Activated CD8-positive, alpha-beta T cell treated with anti-CD3 and anti-CD28 coated beads, Interleukin-2, amount 10 ng/mL, durations not matched to agents 7 days and 5 days (primary cell): ENCODE measurements around the gene PIGS. TPM values are rescaled to one million over a fixed set of nuclear protein-coding genes. Genes with fewer than 3 reads are reported as not detected.

ENCODE experiments used
- ATAC-seq: fragments of 150-1000 bp; cut with Tn5 transposase; one replicate; pipeline ENCODE4 v1.10.0; 2021; ENCODE audit warnings: moderate library complexity
- CTCF ChIA-PET: fragments of 350-600 bp; sonication (Branson Sonifier 250); formaldehyde crosslinking; loops from one replicate; lab custom pipeline; 2021; ENCODE audit warnings: antibody characterized with exemption; lab: Charles Lee
- POLR2A ChIA-PET: fragments of 350-600 bp; sonication (Branson Sonifier 250); formaldehyde crosslinking; loops from one replicate; lab custom pipeline; 2021; ENCODE audit warnings: antibody characterized with exemption; lab: Charles Lee
- DNase-seq: peaks from one replicate; pipeline ENCODE4 v3.0.0-alpha.2; 2020
- H3K27ac Mint-ChIP-seq: one replicate; pipeline ENCODE4 v1.8.0; 2021; ENCODE audit warnings: mild to moderate bottlenecking, mixed read lengths
- H3K27me3 Mint-ChIP-seq: one replicate; pipeline ENCODE4 v1.8.0; 2021; ENCODE audit warnings: low read depth, mixed read lengths
- H3K36me3 Mint-ChIP-seq: one replicate; pipeline ENCODE4 v1.8.0; 2021; ENCODE audit warnings: low read depth, mixed read lengths
- H3K4me1 Mint-ChIP-seq: one replicate; pipeline ENCODE4 v1.8.0; 2021; ENCODE audit warnings: low read depth, mixed read lengths
- H3K4me3 Mint-ChIP-seq: one replicate; pipeline ENCODE4 v1.8.0; 2021; ENCODE audit warnings: mild to moderate bottlenecking, mixed read lengths
- H3K9me3 Mint-ChIP-seq: one replicate; pipeline ENCODE4 v1.8.0; 2022; ENCODE audit warnings: mixed read lengths; ENCODE audit not compliant: insufficient read depth
- total RNA-seq, 2 experiments: library from RNA; stranded (reverse); gene quantifications; one replicate each; pipeline ENCODE4 v1.2.3, GENCODE V29; 2021

Gene PIGS
- total RNA-seq, 2 experiments from 2014 or later = 60.0 to 61.1 TPM

DNA sequence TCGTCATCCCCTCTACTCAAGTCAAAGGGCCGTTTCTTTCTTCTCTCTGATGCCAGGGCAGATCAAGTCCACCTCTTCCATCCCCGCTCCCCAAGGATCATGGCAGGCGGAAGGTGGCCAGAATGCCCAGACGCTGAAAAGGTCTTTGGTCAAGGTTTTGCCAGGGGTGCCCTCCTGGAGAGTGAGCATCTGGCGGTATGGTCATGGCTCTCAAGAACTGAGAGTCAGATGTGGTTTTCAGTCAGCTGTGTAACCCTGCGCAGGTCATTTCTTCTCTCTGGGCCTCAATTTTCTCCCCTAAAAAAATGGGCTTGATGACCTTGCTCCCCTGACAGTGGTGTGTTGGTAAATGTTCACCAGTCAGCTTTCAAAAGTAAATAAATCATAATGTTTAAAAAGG lies 52.7 kb downstream of the PIGS start:
- H3K36me3 Mint-ChIP-seq = no peaks in the 10 kb centered on the region
- H3K4me3 Mint-ChIP-seq = no peak overlapping the region
- H3K4me1 Mint-ChIP-seq = peaks cover 8% of the 10 kb centered on the region
- ATAC-seq (no peak), DNase-seq (no peak)
- no peaks in the 10 kb centered on the region for H3K9me3 Mint-ChIP-seq
- peaks cover 5% of the 10 kb centered on the region for H3K27me3 Mint-ChIP-seq
- CTCF ChIA-PET = no interaction called here
- H3K27ac Mint-ChIP-seq = no peak overlapping the region
- POLR2A ChIA-PET = no interaction called here

DNA sequence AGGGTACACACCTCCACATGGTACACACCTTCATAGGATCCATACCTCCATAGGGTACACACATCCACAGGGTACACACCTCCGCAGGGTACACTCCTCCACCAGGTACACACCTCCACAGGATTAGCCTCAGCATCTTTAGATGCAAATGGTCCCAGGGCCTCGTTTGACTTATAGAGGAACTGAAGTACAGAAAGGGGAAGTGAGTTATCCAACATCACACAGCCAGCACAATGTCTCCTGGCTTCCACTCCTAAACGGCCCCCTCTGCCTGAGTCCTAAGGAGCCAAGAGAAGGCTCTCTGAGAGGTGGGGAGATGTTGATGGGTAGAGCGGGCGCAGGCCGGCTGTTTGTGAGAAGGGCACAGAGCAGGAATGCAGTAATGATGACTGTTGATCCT lies 53.2 kb downstream of the PIGS start:
- Mint-ChIP-seq H3K4me1 (peaks cover 8% of the 10 kb centered on the region), H3K27me3 (peaks cover 5% of the 10 kb centered on the region), H3K4me3 (no peak overlapping the region), H3K27ac (no peak overlapping the region), H3K36me3 (no peaks in the 10 kb centered on the region), H3K9me3 (no peaks in the 10 kb centered on the region)
- CTCF ChIA-PET = no interaction called here
- POLR2A ChIA-PET = no interaction called here
- DNase-seq = no peak
- ATAC-seq = no peak

DNA sequence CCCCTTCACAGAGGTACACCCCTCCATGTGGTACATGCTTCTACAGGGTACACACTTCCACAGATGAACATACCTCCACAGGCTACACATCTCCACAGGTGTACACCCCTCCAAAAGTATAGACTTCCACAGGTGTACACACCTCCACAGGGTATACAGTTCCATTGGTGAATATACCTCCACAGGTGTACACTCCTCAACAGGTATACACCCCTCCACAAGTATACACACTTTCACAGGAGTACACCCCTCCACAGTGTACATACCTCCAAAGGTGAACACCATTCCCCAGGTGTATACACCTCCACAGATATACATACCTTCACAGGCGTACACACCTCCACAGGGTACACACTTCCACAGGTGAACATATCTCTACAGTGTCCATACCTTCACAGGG lies 55.8 kb downstream of the PIGS start:
- DNase-seq (no peak), ATAC-seq (no peak)
- Mint-ChIP-seq H3K27ac (no peak overlapping the region), H3K27me3 (peaks cover 5% of the 10 kb centered on the region), H3K36me3 (no peaks in the 10 kb centered on the region), H3K9me3 (no peaks in the 10 kb centered on the region), H3K4me1 (peaks cover 8% of the 10 kb centered on the region), H3K4me3 (no peak overlapping the region)
- ChIA-PET CTCF (no interaction called here), POLR2A (no interaction called here)

DNA sequence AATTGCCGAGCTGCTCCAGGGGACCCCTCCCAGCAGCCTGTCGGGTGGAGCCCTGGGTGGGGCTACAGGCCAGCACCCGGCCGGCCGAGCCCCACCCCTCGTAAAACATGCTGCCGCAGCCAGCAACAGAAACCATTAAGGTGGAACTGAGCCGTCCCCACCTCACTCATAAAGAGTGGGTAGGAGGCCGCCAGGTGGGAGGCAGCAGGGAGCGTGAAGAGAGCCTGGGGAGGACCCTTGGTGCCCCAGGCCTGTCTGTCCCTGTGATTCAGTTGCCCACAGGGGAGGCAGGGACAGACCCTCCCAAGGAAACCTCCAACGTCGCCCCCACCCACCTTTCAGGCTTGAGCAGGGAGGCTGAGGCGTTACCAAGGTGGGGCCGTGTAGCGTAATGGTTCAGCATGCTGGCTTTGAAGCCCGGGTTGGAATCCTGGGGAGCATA lies 56.7 kb downstream of the PIGS start:
- ATAC-seq (no peak), DNase-seq (no peak)
- H3K9me3 Mint-ChIP-seq = no peaks in the 10 kb centered on the region
- H3K4me3 Mint-ChIP-seq = no peak overlapping the region
- peaks cover 5% of the 10 kb centered on the region for H3K27me3 Mint-ChIP-seq
- ChIA-PET POLR2A (no interaction called here), CTCF (no interaction called here)
- H3K4me1 Mint-ChIP-seq = peaks cover 8% of the 10 kb centered on the region
- H3K36me3 Mint-ChIP-seq = no peaks in the 10 kb centered on the region
- no peak overlapping the region for H3K27ac Mint-ChIP-seq

DNA sequence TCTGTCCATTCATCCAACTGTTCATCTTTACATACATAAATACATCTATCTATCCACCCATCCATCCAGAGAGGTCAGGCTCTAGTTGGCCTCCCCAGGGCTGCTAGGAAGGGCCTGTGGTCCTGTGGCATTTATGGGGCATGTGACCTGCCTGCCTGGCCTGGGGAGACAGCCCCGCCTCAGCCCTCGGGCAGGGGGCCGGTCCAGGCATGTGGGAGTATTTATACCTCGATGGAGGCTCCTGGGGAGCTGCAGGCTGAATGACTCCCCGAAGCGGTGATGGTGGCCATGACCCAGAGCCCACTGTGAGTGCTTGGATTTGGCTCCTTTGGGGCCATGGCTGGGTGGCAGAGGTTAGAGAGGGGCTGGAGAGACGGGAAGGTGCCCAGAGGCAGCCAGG lies 57.8 kb downstream of the PIGS start:
- no peak overlapping the region for H3K4me3 Mint-ChIP-seq
- H3K36me3 Mint-ChIP-seq = no peaks in the 10 kb centered on the region

DNA sequence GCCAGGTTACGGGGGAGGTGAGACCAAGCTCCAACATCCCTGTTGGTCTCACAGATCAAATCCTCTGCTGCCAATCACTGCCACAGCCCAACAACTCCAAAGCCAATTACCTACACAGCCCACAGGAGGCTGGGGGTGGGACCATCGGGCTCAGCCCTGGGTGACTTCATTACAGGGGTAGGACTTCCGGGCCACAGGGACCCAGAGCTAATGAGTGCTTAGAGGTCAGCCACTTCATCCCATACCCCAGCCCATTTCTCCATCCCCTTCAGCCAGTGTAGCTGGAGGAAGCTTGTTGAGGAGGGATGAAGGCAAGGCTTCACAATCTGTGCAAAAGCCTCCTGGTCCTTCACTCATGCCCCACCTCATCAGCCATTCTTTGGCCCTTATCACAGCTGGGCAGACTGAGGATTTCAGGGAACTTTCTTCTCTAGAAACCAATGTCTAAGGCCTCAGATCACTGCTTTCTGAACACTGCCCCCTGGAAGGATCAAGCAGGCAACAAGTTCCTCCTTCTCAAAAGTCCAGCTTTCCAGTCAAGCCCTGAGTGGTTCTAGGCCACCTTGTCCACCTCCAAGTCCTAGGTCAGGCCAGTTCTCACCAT lies 59.4 kb downstream of the PIGS start:
- H3K27ac Mint-ChIP-seq = no peak overlapping the region
- CTCF ChIA-PET = no interaction called here
- no peaks in the 10 kb centered on the region for H3K9me3 Mint-ChIP-seq
- DNase-seq (no peak), ATAC-seq (no peak)
- no peaks in the 10 kb centered on the region for H3K4me1 Mint-ChIP-seq
- POLR2A ChIA-PET = interaction anchor here (1.2 kb wide), 1 partner anchor 59 kb away, joined by 3 read pairs; the partner anchor contains the start of gene PIGS
- no peaks in the 10 kb centered on the region for H3K27me3 Mint-ChIP-seq
- H3K36me3 Mint-ChIP-seq = no peaks in the 10 kb centered on the region
- no peak overlapping the region for H3K4me3 Mint-ChIP-seq

More for the DNA sequence above, 57.8 kb downstream of the PIGS start:
- Mint-ChIP-seq H3K27ac (no peak overlapping the region), H3K4me1 (no peaks in the 10 kb centered on the region), H3K9me3 (no peaks in the 10 kb centered on the region), H3K27me3 (peaks cover 4% of the 10 kb centered on the region)
- CTCF ChIA-PET = no interaction called here
- DNase-seq (no peak), ATAC-seq (no peak)
- POLR2A ChIA-PET = interaction anchor here (1.2 kb wide), 1 partner anchor 58 kb away, joined by 3 read pairs; the partner anchor contains the start of gene PIGS

DNA sequence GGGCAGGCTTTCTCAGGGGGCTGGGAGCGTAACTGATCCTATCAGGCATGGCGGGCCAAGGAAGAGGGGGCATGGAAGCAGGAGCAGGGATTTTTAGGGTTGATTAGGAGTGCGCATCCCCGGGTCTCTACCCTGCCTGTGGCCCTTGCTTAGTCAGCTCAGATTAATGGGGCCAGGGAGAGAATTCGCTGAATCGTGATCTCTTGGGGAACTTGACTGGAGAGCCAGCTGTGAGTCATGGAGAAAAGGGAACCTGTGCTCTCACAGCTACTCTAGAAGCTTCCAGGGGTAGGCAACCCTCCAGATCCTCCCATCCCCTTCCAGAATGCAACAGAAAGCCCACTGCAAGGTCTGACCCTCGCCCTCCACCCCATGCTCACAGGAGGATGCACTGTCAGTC lies 61.5 kb downstream of the PIGS start:
- no peak overlapping the region for H3K4me3 Mint-ChIP-seq
- H3K27me3 Mint-ChIP-seq = peaks cover 2% of the 10 kb centered on the region
- CTCF ChIA-PET = no interaction called here
- no peaks in the 10 kb centered on the region for H3K4me1 Mint-ChIP-seq
- H3K9me3 Mint-ChIP-seq = no peaks in the 10 kb centered on the region
- H3K36me3 Mint-ChIP-seq = no peaks in the 10 kb centered on the region
- DNase-seq (no peak), ATAC-seq (no peak)
- POLR2A ChIA-PET = interaction anchor here (0.7 kb wide), 1 partner anchor 86 kb away, joined by 3 read pairs; no protein-coding TSS in a partner anchor
- H3K27ac Mint-ChIP-seq = no peak overlapping the region

DNA sequence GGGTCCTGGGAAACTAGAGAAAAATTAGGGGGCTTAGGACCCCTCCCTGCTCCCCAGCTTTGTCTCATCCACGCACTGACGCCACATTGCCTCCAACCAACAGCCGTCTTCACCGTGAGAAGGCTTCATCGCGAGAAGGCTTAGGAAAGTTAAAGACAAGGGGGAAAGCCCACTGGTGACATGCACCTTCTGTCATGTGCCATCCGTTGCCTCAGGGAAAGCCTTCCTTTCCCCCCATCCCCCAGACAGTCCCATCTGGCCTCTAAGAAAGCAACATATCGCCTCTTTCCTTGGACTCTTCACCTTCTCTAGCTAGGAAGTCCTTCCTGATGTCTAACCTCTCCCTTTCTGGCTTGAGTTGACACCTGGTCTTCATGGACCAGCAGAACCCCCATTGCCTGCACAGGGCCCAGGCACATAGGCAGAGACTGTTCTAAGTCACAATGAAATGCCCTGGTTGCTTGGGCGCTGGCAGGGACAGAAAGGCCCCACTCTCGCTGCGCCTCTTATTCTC lies 63.1 kb downstream of the PIGS start:
- no peak overlapping the region for H3K27ac Mint-ChIP-seq
- H3K4me1 Mint-ChIP-seq = no peaks in the 10 kb centered on the region
- no peak overlapping the region for H3K4me3 Mint-ChIP-seq
- peaks cover 4% of the 10 kb centered on the region for H3K27me3 Mint-ChIP-seq
- DNase-seq = no peak
- H3K9me3 Mint-ChIP-seq = no peaks in the 10 kb centered on the region
- POLR2A ChIA-PET = no interaction called here
- no peak for ATAC-seq
- H3K36me3 Mint-ChIP-seq = no peaks in the 10 kb centered on the region
- CTCF ChIA-PET = no interaction called here

DNA sequence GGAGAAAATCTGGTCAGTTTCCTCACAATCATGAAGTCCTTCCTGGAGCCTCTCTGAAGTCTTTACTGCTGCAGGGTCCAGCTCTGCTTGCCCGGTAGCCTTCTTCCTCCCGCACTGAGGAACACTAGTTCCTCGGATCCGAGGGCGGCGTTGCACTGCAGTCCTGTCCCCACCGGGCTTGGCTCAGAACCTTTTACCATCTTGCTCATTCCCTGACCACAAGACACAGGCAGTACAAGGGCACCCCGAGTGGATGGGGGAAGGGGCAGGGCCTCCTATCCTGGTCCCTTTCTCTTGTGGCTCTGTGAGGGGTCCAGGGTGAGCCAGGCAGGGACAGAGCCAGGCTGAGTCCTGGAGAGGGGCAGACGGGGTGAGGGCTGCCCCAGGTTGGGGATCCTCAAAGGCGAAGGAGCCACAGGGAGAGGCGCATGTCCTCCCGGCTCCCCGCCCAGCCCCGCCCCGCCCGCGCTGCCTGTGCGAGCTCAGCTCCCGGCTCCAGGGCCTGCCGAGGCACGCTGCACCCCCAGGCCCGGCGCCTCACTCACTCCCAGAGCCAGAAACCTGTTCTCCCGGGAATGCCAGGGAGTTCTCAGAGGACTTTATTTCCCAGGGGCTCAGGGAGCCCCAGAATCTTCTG lies 63.6 kb downstream of the PIGS start:
- Mint-ChIP-seq H3K27me3 (peaks cover 4% of the 10 kb centered on the region), H3K4me3 (no peak overlapping the region), H3K4me1 (no peaks in the 10 kb centered on the region), H3K36me3 (no peaks in the 10 kb centered on the region), H3K9me3 (no peaks in the 10 kb centered on the region), H3K27ac (no peak overlapping the region)
- DNase-seq (no peak), ATAC-seq (no peak)
- POLR2A ChIA-PET = no interaction called here
- CTCF ChIA-PET = no interaction called here

DNA sequence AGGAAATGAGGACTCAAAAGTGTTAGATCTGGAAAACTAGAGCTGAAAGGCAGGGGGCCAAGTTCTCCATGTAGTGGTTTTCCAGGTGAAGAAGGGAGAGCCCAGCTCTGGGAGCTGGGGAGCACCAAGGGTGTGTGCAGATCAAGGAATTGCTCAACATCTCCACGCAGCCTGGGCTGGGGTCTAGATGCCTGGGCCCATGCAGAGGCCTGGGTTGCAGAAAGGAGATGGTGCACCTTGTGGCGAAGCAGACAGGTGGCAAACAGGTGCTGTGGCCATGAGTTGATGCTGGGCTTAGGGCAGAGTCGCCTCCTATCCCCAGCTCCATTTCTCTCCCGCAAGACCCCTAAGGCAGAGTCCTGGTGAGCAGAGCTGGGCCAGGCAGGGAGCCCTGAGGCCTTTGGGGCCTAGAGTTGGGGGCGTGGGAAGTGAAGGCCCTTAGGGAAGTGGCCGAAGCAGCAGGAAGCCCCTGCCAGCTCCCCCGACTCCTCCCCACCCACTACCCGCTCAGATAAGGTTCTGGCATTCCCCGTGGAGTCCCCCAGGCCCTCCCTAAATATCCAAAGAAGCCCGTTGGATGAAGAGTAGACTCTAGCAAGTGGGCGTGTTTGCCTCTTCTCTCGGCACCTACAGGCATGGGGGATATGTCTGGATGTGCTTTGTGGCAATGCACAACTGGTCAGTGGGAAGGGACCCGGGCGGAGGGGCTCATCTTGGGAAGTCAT lies 64.4 kb downstream of the PIGS start:
- ChIA-PET POLR2A (no interaction called here), CTCF (no interaction called here)
- DNase-seq = no peak
- no peaks in the 10 kb centered on the region for H3K9me3 Mint-ChIP-seq
- no peak overlapping the region for H3K4me3 Mint-ChIP-seq
- ATAC-seq = no peak
- no peaks in the 10 kb centered on the region for H3K4me1 Mint-ChIP-seq
- H3K36me3 Mint-ChIP-seq = no peaks in the 10 kb centered on the region
- H3K27me3 Mint-ChIP-seq = peaks cover 4% of the 10 kb centered on the region
- no peak overlapping the region for H3K27ac Mint-ChIP-seq

DNA sequence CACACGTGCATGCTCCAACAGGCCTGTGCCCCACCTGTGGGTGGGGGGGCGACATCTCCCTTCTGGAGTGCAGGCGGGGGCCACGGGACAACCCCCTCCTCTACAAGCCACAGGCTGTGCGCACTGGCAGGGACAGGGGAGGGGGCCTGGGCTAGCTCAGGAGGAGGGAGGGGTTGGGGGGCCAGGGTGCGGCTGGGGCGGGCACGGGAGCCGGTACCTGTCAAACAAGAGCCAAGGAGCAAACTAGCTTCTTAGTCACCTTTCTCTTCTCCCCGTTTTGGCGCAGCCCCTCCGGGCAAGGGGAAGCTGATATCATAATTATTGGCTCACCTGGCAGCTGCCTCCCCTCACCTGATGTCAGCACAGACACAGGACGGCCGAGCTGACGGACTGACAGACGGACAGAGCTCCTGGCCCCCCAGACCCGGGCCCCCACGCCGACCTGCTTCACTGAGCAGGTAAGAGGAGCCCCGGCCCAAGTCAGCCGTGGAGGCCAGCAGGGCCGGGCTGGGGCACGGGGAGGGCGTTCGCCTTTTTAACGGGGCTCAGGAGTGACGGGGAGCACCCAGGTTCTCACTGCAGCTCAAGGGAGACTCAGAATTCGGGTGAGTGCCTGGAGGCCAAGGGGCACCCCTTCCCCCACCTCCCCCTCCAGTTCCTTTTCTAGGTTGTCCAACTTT lies 65.2 kb downstream of the PIGS start, which contains the start of gene FOXN1:
Gene FOXN1 (plus strand): TSS at position 363 of the 680 bp plus-strand sequence. CDS start 17,622 bp downstream, outside the sequence.
- DNase-seq = no peak
- Mint-ChIP-seq H3K9me3 (no peaks in the 10 kb centered on the region), H3K4me3 (no peak within 1 kb of the TSS), H3K27me3 (peaks cover 4% of the 10 kb centered on the region), H3K4me1 (no peaks in the 10 kb centered on the region), H3K36me3 (no peaks in the 10 kb centered on the region), H3K27ac (no peak within 1 kb of the TSS)
- ATAC-seq = no peak
- ChIA-PET POLR2A (no interaction called here), CTCF (no interaction called here)
